Daoy (cell line): ENCODE data around the gene FAM228A. TPM values are rescaled to one million over a fixed set of nuclear protein-coding genes. Genes with fewer than 3 reads are reported as not detected.

Experiments
- DNase-seq: peaks from one replicate; pipeline ENCODE4 v3.0.0-alpha.2; 2015; ENCODE audit warnings: low read depth
- total RNA-seq: library from RNA; depleted of rRNA; stranded (reverse); fragments of >200 nt; shearing (Covaris generic); gene quantifications from 2 replicates; pipeline ENCODE4 v1.2.3, GENCODE V29; 2014; rRNA removed

The FAM228A gene
- total RNA-seq, 1 experiment from 2014 or later: not detected

GRCh38 chr2:24225499-24226242, 50.8 kb downstream of the FAM228A start:
- DNase-seq: no peak

DNA sequence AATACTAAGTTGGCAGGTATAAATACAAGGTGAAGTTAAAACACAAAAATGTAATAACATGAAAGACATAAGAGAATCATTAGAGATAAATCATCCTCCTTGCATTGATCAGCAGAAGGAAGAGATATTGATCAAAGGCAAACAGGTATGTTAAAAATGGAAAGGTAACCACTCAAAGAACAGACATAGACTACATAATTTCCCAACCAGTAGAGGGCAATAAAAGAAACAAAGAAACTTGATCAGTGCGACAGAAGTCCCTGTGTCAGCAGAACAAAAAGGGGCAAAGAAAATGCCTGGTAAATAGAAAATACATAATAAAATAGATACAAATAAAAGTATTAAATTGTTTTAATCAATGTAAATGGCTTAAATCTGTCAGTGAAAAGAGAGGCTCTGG, 53.6 kb downstream of the FAM228A start:
- DNase-seq: no peak

DNA sequence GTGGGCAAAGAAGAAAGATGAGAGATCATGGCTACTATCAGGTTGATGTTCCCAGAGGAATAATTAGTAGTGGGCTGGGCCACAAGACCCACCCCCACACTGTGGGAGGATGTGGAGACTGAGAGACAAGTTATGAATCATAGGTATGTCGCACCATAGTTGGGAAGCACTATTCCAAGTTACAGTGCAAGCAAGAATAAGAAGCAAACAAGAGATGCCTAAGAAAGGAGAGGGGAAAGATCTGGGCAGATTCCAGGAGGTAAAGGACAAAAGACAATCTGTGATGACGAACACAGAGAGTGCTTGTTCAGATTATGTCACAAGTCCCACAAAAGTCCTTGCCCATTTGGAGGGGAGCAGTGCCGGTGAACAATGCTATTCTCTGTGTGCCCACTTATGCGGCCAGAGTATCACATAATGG, 56.6 kb downstream of the FAM228A start:
- DNase-seq: peak; percentile 30

DNA sequence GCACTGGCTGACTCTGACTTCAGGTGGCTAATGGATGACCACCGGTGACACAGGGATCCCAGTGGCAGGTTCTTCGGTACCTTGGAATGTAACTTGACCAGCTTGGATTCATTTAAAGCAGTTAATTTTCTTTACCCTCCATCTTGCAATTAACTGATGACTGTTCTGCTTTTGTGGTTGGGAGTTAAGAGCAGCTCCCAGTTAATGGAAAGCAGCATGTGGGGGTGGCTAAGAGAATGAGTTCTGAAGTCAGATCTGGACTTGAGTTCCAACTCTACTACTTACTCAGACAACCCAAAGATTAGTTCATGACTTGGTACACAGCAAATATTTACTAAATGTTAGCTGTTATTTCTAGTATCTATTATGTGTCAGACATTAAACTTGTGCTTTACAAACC, 58.5 kb downstream of the FAM228A start:
- DNase-seq: no peak

DNA sequence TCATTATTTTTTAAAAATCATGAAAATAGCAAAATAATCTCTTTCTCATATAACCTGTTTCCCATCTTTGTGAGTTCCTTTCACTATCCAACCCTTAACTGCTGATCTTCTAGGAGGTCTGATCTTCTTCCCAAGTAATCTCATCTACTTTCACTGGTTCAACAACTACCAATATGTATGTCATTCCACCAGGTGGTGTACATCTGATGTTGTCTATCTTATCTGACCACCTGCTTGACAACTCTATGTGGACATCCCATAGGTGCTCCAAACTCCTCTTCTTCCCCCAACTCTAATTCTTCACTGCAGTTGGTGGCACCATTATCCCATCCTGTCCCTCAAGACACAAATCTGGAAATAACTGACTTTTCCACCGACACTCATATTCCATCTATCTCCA, 62.5 kb downstream of the FAM228A start:
- no peak for DNase-seq

- DNase-seq: no peak
These were observed 63.3 kb downstream of the FAM228A start for GRCh38 chr2:24238158-24238557.

DNA sequence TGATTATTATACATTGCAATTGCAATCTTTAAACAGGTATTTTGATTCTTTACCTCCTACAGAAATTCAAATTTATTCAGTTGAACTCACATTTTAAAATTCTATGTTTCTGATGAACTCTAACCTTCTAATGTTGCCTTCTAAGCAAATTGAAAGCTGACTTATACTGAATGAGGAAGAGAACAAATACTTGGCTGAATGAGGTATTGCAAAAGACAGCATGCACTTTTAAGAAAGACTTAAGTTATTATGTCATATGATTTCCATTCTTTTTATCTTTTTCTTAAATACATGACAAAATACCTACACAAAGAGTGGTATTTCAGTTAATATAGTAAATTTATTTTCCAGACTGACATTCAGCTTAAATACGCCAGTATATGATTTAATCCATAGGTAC, 64.7 kb downstream of the FAM228A start:
- no peak for DNase-seq

Other genes starting within 250 kb of the FAM228A start
- gene ATAD2B, start 247.9 kb upstream of the FAM228A start, total RNA-seq: 7.9 and 9.7 TPM in 2 replicates
- gene UBXN2A, start 234.6 kb upstream of the FAM228A start, total RNA-seq: 13.5 and 16.2 TPM in 2 replicates
- 0.06 TPM in 1 of 2 replicates, not detected in the other for gene MFSD2B, start 165.0 kb upstream of the FAM228A start, total RNA-seq
- 14.6 and 18.0 TPM in 2 replicates for gene WDCP, start 127.7 kb upstream of the FAM228A start, total RNA-seq
- gene FKBP1B, start 125.3 kb upstream of the FAM228A start, total RNA-seq: 0.98 and 8.5 TPM in 2 replicates
- gene SF3B6, start 98.7 kb upstream of the FAM228A start, total RNA-seq: 314 and 397 TPM in 2 replicates
- gene TP53I3, start 90.2 kb upstream of the FAM228A start, total RNA-seq: 17.6 and 21.4 TPM in 2 replicates
- 0.74 and 4.7 TPM in 2 replicates for gene PFN4, start 51.7 kb upstream of the FAM228A start, total RNA-seq
- gene FAM228B, start 51.6 kb upstream of the FAM228A start, total RNA-seq: 3.7 and 7.0 TPM in 2 replicates
- 20.1 and 22.6 TPM in 2 replicates for gene ITSN2, start 185.5 kb downstream of the FAM228A start, total RNA-seq